BJ (cell line): Measurements from ENCODE around the gene ARID5B. TPM values are rescaled to one million over a fixed set of nuclear protein-coding genes. Genes with fewer than 3 reads are reported as not detected.

Experiments used
- CTCF ChIA-PET: fragments of 350-600 bp; formaldehyde crosslinking; extraction: SDS; loops from one replicate; lab custom pipeline; 2021; ENCODE audit warnings: antibody characterized with exemption, inconsistent platforms; lab: Yijun Ruan, JAX
- POLR2A ChIA-PET: fragments of 300-600 bp; sonication (Branson Sonifier 250); formaldehyde crosslinking; extraction: SDS; loops from one replicate; lab custom pipeline; 2021; ENCODE audit warnings: antibody characterized with exemption; lab: Charles Lee
- DNase-seq: peaks from one replicate; pipeline ENCODE4 v3.0.0-alpha.2; 2011; ENCODE audit warnings: low read depth
- H3K27me3 ChIP-seq: 2 replicates; pipeline ENCODE4 v1.6.0; 2011; ENCODE audit warnings: low read length; ENCODE audit not compliant: control insufficient read depth, insufficient read depth
- H3K36me3 ChIP-seq: 2 replicates; pipeline ENCODE4 v1.5.1; 2011; ENCODE audit warnings: low read length; ENCODE audit not compliant: control insufficient read depth, insufficient read depth
- H3K4me3 ChIP-seq: 2 replicates; pipeline ENCODE4 v1.5.1; 2011; ENCODE audit warnings: low read depth, mild to moderate bottlenecking, control low read depth, low read length
- polyA plus RNA-seq: library from polyadenylated mRNA; depleted of rRNA; stranded (reverse); fragments of >200 nt; gene quantifications from 2 replicates; pipeline ENCODE4 v1.2.3, GENCODE V29; 2011
- TF ChIP-seq, protein P1 (sequence below): IDR thresholded peaks from 2 replicates; pipeline ENCODE4 v1.5.1; 2011; ENCODE audit warnings: low read depth, mild to moderate bottlenecking, control low read depth, inconsistent platforms, low read length, moderate library complexity; ENCODE audit not compliant: insufficient read depth

Gene ARID5B
- polyA plus RNA-seq, 1 experiment: 73.8 TPM

- CTCF ChIA-PET: no interaction called here
- POLR2A ChIA-PET: no interaction called here
- H3K27me3 ChIP-seq: no peaks in the 10 kb centered on the region
- no peak for DNase-seq
- no peak overlapping the region for H3K4me3 ChIP-seq
- no peaks in the 10 kb centered on the region for H3K36me3 ChIP-seq
- TF ChIP-seq, protein P1, sequence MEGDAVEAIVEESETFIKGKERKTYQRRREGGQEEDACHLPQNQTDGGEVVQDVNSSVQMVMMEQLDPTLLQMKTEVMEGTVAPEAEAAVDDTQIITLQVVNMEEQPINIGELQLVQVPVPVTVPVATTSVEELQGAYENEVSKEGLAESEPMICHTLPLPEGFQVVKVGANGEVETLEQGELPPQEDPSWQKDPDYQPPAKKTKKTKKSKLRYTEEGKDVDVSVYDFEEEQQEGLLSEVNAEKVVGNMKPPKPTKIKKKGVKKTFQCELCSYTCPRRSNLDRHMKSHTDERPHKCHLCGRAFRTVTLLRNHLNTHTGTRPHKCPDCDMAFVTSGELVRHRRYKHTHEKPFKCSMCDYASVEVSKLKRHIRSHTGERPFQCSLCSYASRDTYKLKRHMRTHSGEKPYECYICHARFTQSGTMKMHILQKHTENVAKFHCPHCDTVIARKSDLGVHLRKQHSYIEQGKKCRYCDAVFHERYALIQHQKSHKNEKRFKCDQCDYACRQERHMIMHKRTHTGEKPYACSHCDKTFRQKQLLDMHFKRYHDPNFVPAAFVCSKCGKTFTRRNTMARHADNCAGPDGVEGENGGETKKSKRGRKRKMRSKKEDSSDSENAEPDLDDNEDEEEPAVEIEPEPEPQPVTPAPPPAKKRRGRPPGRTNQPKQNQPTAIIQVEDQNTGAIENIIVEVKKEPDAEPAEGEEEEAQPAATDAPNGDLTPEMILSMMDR: no peak
Observed at GRCh38 chr10:62098278-62099121, 197.0 kb downstream of the ARID5B start.

DNA sequence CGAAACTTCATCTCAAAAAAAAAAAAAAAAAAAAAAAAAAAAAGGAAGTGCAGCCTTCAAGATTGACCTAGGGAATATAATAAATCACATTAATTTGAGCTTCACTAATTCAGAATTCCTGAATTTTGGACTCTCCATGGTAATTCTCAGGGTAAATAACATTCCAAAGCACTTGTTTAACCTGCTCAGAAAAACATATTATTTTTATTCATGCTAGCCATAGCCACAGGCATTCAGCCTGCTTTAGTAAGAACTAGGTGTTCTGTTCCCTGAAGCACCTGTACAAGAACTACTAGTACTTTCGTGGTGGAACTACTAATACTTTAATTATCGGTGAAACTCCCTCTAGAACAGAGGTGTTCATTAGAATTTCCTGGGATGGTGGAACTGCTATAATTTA is 197.8 kb downstream of the ARID5B start:
- DNase-seq: no peak
- TF ChIP-seq, protein P1: no peak
- CTCF ChIA-PET: no interaction called here
- POLR2A ChIA-PET: interaction anchor here (0.5 kb wide), 1 partner anchor 132 kb away, joined by 3 read pairs; no protein-coding TSS in a partner anchor
- no peaks in the 10 kb centered on the region for H3K36me3 ChIP-seq
- no peaks in the 10 kb centered on the region for H3K27me3 ChIP-seq
- no peak overlapping the region for H3K4me3 ChIP-seq

DNA sequence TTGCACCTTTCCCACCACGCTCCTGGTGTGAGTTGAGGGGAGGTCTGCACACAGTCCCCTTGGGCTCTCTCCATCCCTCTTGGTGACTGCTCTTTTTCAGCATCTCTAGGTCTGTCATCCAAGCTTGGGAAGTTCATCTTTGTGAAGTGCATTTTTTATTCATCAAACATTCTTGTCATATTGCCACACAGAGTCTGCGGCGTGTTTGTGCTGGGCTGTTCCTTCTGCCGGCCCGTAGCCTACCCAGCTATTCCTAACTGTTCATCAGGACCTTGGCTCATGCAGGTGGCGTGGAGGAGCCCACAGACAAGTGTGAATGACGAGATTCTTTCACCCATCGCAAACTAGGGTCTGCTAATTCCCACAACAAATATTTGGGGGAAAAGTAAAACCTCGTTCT is 202.4 kb downstream of the ARID5B start:
- POLR2A ChIA-PET: no interaction called here
- no peak for DNase-seq
- no peaks in the 10 kb centered on the region for H3K36me3 ChIP-seq
- no peaks in the 10 kb centered on the region for H3K27me3 ChIP-seq
- H3K4me3 ChIP-seq: no peak overlapping the region
- TF ChIP-seq, protein P1: no peak
- CTCF ChIA-PET: interaction anchor here (1.1 kb wide), 1 partner anchor 25 kb away, joined by 3 read pairs; no protein-coding TSS in a partner anchor

- ChIA-PET CTCF (interaction anchor here (1.2 to 1.6 kb wide), 2 partner anchors 17 to 21 kb away, joined by 3 to 5 read pairs; no protein-coding TSS in a partner anchor), POLR2A (no interaction called here)
- no peaks in the 10 kb centered on the region for H3K27me3 ChIP-seq
Observed at GRCh38 chr10:62106929-62107519, 205.5 kb downstream of the ARID5B start.

More at GRCh38 chr10:62106929-62107519, 205.5 kb downstream of the ARID5B start:
- Histone ChIP-seq H3K4me3 (no peak overlapping the region), H3K36me3 (no peaks in the 10 kb centered on the region)
- no peak for DNase-seq
- TF ChIP-seq, protein P1: no peak
